WERI-Rb-1 (cell line): ENCODE results near the gene TOM1L2.

ENCODE experiments used
- DNase-seq: peaks from one replicate; pipeline ENCODE4 v3.0.0-alpha.2; 2020
- H3K27ac ChIP-seq: fragments of 250-450 bp; sonication (Bioruptor Pico); 2 replicates; pipeline ENCODE4 v1.5.1; 2020; ENCODE audit warnings: mild to moderate bottlenecking, moderate library complexity
- H3K27me3 ChIP-seq: fragments of 250-450 bp; sonication (Bioruptor Pico); 2 replicates; pipeline ENCODE4 v1.5.1; 2021; ENCODE audit warnings: mild to moderate bottlenecking, low read depth, moderate library complexity; ENCODE audit not compliant: insufficient read depth, severe bottlenecking
- H3K36me3 ChIP-seq: fragments of 250-450 bp; sonication (Bioruptor Pico); 2 replicates; pipeline ENCODE4 v1.5.1; 2020; ENCODE audit warnings: mild to moderate bottlenecking, moderate library complexity
- H3K4me3 ChIP-seq: 2 replicates; pipeline ENCODE4 v1.5.1; 2011; ENCODE audit warnings: low read depth, mild to moderate bottlenecking, control low read depth, low read length
- H3K9me3 ChIP-seq: fragments of 250-450 bp; sonication (Bioruptor Pico); 2 replicates; pipeline ENCODE4 v1.5.1; 2021; ENCODE audit warnings: mild to moderate bottlenecking, moderate library complexity; ENCODE audit not compliant: severe bottlenecking
- TF ChIP-seq, protein P1 (sequence below): IDR thresholded peaks from 2 replicates; pipeline ENCODE4 v1.5.1; 2011; ENCODE audit warnings: low read depth, mild to moderate bottlenecking, control low read depth, inconsistent platforms, low read length

TOM1L2 gene

DNA sequence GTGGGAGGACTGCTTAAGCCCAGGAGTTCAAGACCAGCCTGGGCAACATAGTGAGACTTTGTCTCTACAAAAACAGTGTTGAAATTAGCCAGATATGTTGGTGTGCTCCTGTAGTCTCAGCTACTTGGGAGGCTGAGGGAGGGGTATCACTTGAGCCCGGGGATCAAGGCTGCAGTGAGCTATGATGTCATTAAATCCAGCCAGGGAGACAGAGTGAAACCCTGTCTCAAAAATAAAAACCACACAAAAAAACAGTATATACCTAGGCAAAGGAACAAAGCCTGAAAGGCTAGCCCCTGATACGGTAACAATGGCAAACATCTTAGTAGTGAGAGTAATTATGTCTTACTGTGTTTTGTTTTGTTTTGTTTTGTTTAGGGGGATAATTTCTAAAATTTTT is 38.0 kb downstream of the TOM1L2 start:
- no peaks in the 10 kb centered on the region for H3K27me3 ChIP-seq
- no peak overlapping the region for H3K4me3 ChIP-seq
- DNase-seq: no peak
- TF ChIP-seq, protein P1, sequence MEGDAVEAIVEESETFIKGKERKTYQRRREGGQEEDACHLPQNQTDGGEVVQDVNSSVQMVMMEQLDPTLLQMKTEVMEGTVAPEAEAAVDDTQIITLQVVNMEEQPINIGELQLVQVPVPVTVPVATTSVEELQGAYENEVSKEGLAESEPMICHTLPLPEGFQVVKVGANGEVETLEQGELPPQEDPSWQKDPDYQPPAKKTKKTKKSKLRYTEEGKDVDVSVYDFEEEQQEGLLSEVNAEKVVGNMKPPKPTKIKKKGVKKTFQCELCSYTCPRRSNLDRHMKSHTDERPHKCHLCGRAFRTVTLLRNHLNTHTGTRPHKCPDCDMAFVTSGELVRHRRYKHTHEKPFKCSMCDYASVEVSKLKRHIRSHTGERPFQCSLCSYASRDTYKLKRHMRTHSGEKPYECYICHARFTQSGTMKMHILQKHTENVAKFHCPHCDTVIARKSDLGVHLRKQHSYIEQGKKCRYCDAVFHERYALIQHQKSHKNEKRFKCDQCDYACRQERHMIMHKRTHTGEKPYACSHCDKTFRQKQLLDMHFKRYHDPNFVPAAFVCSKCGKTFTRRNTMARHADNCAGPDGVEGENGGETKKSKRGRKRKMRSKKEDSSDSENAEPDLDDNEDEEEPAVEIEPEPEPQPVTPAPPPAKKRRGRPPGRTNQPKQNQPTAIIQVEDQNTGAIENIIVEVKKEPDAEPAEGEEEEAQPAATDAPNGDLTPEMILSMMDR: no peak
- no peaks in the 10 kb centered on the region for H3K9me3 ChIP-seq
- no peaks in the 10 kb centered on the region for H3K36me3 ChIP-seq
- no peak overlapping the region for H3K27ac ChIP-seq

DNA sequence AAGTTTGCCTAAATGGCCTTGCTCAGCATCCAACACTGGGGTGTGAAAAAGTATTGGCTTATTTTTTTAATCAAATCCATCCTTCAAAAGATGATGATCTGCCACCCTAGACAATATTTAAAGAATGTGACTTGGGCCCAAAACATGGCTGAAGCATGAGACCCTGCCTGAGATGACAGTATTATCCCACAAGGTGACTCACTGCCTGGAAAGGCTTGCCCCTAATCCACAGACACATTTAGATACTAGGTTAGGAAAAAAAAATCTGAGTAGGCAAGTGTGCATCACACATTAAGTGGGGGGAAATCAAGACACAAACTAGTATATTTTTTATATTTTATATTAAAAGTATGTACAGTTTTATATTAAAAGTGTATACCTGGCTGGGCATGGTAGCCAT is 38.4 kb downstream of the TOM1L2 start:
- TF ChIP-seq, protein P1: no peak
- DNase-seq: no peak
- H3K36me3 ChIP-seq: no peaks in the 10 kb centered on the region
- no peak overlapping the region for H3K27ac ChIP-seq
- H3K9me3 ChIP-seq: no peaks in the 10 kb centered on the region
- H3K4me3 ChIP-seq: no peak overlapping the region
- H3K27me3 ChIP-seq: no peaks in the 10 kb centered on the region

DNA sequence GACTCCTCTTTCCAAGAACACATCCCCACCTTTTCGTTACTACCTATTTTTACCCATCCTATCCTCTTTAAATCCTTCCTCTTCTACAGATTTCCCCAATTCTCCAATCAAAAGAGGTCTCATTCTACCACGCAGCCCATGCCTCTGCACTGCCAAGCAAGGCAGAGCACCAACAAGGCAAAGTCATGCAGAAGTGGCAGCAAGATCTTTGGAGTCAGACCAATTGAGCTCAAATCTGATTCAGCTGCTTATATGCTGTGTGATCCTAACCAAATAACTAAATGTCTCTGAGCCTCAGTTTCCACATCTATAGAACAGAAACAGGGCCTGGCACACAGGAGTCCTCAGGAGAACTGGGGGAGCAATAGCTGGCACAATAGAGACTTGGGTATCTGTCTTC is 41.0 kb downstream of the TOM1L2 start:
- Histone ChIP-seq H3K36me3 (no peaks in the 10 kb centered on the region), H3K27ac (no peak overlapping the region), H3K9me3 (no peaks in the 10 kb centered on the region), H3K27me3 (no peaks in the 10 kb centered on the region), H3K4me3 (no peak overlapping the region)
- TF ChIP-seq, protein P1: no peak
- no peak for DNase-seq

DNA sequence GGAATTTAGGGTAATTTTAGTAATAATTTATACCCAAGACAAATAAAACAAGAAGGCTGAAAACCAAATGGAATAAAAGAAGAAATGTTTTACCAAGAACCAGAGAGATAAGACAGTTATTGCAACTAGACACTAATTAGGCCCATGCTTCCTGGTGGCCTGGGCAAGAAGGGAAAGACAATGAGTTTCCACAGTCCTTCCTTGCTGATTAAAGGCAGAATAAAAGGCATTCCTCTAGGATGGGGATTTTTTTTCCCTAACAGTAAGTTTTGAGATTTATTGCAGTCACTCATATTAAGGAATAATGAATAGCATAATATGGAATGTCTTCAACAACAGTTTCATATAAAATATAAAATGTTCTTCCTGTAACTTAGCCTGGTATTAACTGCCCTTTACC is 41.5 kb downstream of the TOM1L2 start:
- no peaks in the 10 kb centered on the region for H3K36me3 ChIP-seq
- H3K4me3 ChIP-seq: no peak overlapping the region
- no peaks in the 10 kb centered on the region for H3K27me3 ChIP-seq
- no peaks in the 10 kb centered on the region for H3K9me3 ChIP-seq
- H3K27ac ChIP-seq: no peak overlapping the region
- TF ChIP-seq, protein P1: no peak
- DNase-seq: no peak

DNA sequence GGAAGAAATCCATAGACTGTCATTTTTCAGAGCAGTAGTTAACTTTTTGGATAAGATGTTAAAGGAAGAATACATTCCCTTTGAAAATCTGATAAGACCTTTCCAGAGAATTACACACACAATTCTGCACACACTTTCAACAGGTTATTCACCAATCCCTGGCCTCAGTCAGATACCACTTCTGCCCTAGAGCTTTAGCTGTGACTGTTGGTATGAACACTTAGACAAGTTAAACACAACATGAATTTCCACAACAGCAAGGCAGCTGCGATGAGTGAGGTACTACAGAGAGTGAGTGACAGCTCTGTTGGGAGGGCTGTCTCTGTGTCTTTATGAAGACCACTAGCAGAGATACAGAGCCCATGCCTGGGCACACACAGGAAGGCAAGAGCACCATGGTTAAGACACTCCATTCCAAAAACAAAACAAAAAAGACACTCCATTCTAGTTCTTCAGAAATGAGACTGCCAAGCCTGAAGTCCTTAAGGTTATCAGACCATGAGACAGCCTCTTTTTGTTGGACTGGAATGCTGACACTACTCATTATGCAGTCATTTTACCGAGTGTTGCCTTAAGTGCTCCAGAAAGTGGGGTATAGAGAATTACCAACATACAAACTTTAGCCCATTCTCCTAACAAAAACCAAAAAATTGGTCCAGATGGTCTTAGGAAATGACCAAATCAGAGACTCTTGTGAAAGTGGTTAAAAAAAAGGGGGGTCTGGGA is 42.4 kb downstream of the TOM1L2 start:
- H3K36me3 ChIP-seq: no peaks in the 10 kb centered on the region
- no peaks in the 10 kb centered on the region for H3K9me3 ChIP-seq
- H3K27me3 ChIP-seq: no peaks in the 10 kb centered on the region
- no peak overlapping the region for H3K4me3 ChIP-seq
- DNase-seq: no peak
- TF ChIP-seq, protein P1: no peak
- H3K27ac ChIP-seq: no peak overlapping the region
